Heart left ventricle (tissue), 16 donors: ENCODE data around the gene PCAT6. TPM values are rescaled to one million over a fixed set of nuclear protein-coding genes. Genes with fewer than 3 reads are reported as not detected.

Experiments
- ATAC-seq, 4 donors: fragments of 200-7000 bp; cut with Tn5 transposase; one replicate each; pipeline ENCODE4 v1.9.1; 2020 to 2022; ENCODE audit warnings: moderate library complexity in 4 of 4, mild to moderate bottlenecking in 3 of 4, moderate number of reproducible peaks in 1 of 4
- DNase-seq, 5 donors: peaks; one replicate each; pipeline ENCODE4 v3.0.0-alpha.2; 2020
- H3K27ac ChIP-seq, 12 donors: fragments of 200-600 bp; sonication (generic) in 4 of 12; one replicate each; pipeline versions ENCODE4 v1.5.0 to v1.8.0; 2016 to 2022; ENCODE audit warnings: mild to moderate bottlenecking in 2 of 12
- H3K27me3 ChIP-seq, 9 donors: fragments of 200-600 bp; sonication (generic) in 2 of 9; one replicate each; pipeline versions ENCODE4 v1.5.1 to v1.8.0; 2016 to 2022; ENCODE audit warnings: mild to moderate bottlenecking in 3 of 9
- H3K36me3 ChIP-seq, 9 donors: fragments of 200-600 bp; sonication (generic) in 2 of 9; one replicate each; pipeline versions ENCODE4 v1.5.0 to v1.8.0; 2018 to 2022; ENCODE audit warnings: mild to moderate bottlenecking in 2 of 9
- H3K4me1 ChIP-seq, 12 donors: fragments of 200-600 bp; sonication (generic) in 4 of 12; one replicate each; pipeline versions ENCODE4 v1.5.0 to v1.8.0; 2016 to 2022; ENCODE audit warnings: mild to moderate bottlenecking in 3 of 12
- H3K4me3 ChIP-seq, 12 donors: fragments of 200-600 bp; sonication (generic) in 4 of 12; one replicate each; pipeline versions ENCODE4 v1.5.0 to v1.8.0; 2017 to 2022; ENCODE audit warnings: mild to moderate bottlenecking in 9 of 12, moderate library complexity in 4 of 12
- H3K9me3 ChIP-seq, 12 donors: fragments of 200-600 bp; sonication (generic) in 4 of 12; one replicate each; pipeline versions ENCODE4 v1.5.0 to v1.8.0; 2016 to 2022; ENCODE audit warnings: mild to moderate bottlenecking in 1 of 12
- POLR2A ChIP-seq, 2 donors: fragments of 450-650 bp; IDR thresholded peaks; one replicate each; pipeline ENCODE4 v1.6.1; 2017; ENCODE audit warnings: antibody characterized with exemption in 2 of 2, mild to moderate bottlenecking in 2 of 2, moderate library complexity in 2 of 2
- WGBS, 4 donors: extraction: QIAGEN DNeasy Blood & Tissue Kit in 2 of 4; methylation state at CpG; one replicate each; pipeline versions ENCODE4 v1.1.5 to v1.1.7; 2013 to 2018; 5-methylcytosine and 5-hydroxymethylcytosine counted together
- intact Hi-C, 10 donors: fragments of 100-400 bp; cut with DNase I; formaldehyde crosslinking; loops; one replicate each; pipeline versions ENCODE4 v1.11.1 to v1.14.2; 2022
- polyA plus RNA-seq, 2 donors: library from polyadenylated mRNA; stranded (reverse); fragments of 200-250 nt; gene quantifications; one replicate each; pipeline ENCODE4 v1.2.3, GENCODE V29; 2013
- total RNA-seq, 9 donors: library from RNA; depleted of rRNA in 2 of 9; stranded (reverse); fragments of >200 nt in 2 of 9; fragmentation: NEBNext Ultra II Directional in 3 of 9; extraction: Animal tissue kit (Norgen Biotek cat#: 25700) in 3 of 9; gene quantifications; one replicate each; pipeline versions ENCODE4 v1.1.0 to v1.2.4, GENCODE V29; 2016 to 2023
- TF ChIP-seq, protein P1 (sequence below), 12 donors: fragments of 200-600 bp; sonication (generic) in 4 of 12; IDR thresholded peaks; one replicate each; pipeline versions ENCODE4 v1.5.0 to v1.8.0; 2018 to 2022; ENCODE audit warnings: antibody characterized with exemption in 12 of 12, mild to moderate bottlenecking in 5 of 12
- donor health status: ischemic (EF 13 %, LVEDD 7.1; RV severe dilation, severe dysfunction).
- donor health status: healthy with polysubstance abuse.
- donor health status: DM: no; HTN: yes; CAD: no.
- donor health status: DM: no; HTN: no; CAD: no.
- donor health status: ischemic (EF 25% LVEDD 6.9; RV normal size, moderate dysfunction).
- donor health status: ischemic (EF 25% LVEDD 5.7; RV mildly dilated, moderate dysfunction).
- donor health status: healthy.
- donor health status: DM: yes; HTN: yes; CAD: no.
- donor health status: ischemic (EF 35%, LVEDD 5.7; RV mildly dilated, moderate dysfunction).
- donor health status: nonischemic (EF 11% LVEDD 7.7; RV severe dilation, severe dysfunction).
- donor health status: DM: yes; HTN: yes; CAD: no.
- donor health status: PGD.
- donor health status: ischemic (EF 29% LVEDD 5.4; RV normal size, mild dysfunction).
- donor health status: nonischemic (EF 23%, LVEDD 6.1; RV moderate dilation, normal function).

Gene PCAT6
- total and polyA plus RNA-seq, 11 donors: 0.39 to 2.5 (median 1.0) TPM; not detected in 1

DNA sequence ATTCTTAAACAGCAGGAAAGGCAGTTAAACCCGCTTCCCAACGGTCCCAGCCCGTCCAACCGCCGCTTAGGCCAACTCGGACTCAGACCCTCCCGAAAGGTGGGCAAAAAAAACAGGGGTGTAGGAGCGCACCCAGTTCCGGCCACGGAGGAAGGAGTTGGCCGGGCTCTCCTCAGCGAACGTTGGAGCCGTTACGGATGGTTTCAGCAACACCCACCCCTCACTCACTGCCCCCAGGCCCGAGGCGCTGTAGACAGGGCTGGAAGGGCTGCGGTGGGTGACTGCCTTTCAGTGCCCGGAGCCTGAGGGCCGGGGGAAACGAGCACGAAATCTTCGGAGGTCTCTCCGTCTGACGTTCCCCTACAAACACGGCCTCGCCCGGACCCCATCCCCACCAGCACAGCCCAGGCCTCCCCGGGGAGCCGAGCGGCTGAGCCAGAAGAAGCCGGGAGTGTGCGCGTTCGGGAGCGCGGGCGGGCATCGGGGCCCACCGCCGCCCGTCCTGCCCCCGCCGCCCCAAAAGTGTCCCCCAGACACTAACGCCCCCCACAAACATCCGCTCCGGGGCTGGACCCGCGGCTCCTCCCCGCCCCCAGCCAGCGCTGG is 3.8 kb upstream of the PCAT6 start:
- ATAC-seq: no peak
- 0 to 1% (median 1%) methylated on average over 17 to 51 of the region's 51 CpGs for WGBS, 4 donors
- H3K9me3 ChIP-seq: no peaks in the 10 kb centered on the region

DNA sequence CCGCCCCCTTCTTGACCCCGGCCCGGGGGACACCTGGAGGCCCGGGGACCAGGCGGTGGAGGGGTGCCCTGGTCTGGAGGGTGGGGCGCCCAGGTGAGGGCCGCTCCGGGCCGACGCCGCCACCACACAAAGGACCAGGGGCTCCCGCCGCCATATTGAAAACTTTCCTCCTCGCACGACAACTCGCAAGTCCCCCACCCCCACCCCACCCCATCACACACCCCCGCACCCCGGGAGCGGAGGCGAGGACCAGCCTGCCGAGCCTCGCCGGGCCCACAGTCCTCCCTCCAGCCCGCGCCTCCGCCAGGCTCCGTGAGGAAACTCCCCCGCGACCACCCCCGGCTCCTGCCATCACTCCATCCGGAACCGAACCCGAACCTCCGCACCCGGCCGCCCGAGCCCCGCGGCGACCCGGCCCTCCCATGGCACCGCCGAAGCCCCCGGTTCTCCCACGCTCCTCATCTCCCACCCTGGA is 3.3 kb upstream of the PCAT6 start:
- no peak for TF ChIP-seq POLR2A (IDR thresholded peaks at IDR 0.05)
- peak overlapping the region in 11 of 12 donors; percentile 70 to 91 (median 81) for H3K27ac ChIP-seq
- intact Hi-C loops: no loop called here
- H3K9me3 ChIP-seq: no peaks in the 10 kb centered on the region
- WGBS, 4 donors: 1% methylated on average over 24 to 45 of the region's 45 CpGs
- H3K4me3 ChIP-seq: peak overlapping the region; percentile 73 to 99 (median 96)
- peaks cover 0 to 64% (median 24%) of the 10 kb centered on the region in 12 donors for H3K4me1 ChIP-seq
- H3K36me3 ChIP-seq: no peaks in the 10 kb centered on the region
- no peaks in the 10 kb centered on the region for H3K27me3 ChIP-seq
- ATAC-seq: peak in 2 of 4 donors; percentile 2 to 20
- DNase-seq: peak in 2 of 5 donors; percentile 20 to 37

More for the DNA sequence above, 3.8 kb upstream of the PCAT6 start:
- Histone ChIP-seq H3K4me1 (peaks cover 0 to 66% (median 24%) of the 10 kb centered on the region in 12 donors), H3K27me3 (no peaks in the 10 kb centered on the region), H3K27ac (peak overlapping the region in 10 of 12 donors; percentile 21 to 91 (median 84)), H3K36me3 (no peaks in the 10 kb centered on the region), H3K4me3 (peak overlapping the region; percentile 73 to 99 (median 96))
- peak in 2 of 5 donors; percentile 23 to 25 for DNase-seq
- intact Hi-C loops: no loop called here
- TF ChIP-seq, protein P1, sequence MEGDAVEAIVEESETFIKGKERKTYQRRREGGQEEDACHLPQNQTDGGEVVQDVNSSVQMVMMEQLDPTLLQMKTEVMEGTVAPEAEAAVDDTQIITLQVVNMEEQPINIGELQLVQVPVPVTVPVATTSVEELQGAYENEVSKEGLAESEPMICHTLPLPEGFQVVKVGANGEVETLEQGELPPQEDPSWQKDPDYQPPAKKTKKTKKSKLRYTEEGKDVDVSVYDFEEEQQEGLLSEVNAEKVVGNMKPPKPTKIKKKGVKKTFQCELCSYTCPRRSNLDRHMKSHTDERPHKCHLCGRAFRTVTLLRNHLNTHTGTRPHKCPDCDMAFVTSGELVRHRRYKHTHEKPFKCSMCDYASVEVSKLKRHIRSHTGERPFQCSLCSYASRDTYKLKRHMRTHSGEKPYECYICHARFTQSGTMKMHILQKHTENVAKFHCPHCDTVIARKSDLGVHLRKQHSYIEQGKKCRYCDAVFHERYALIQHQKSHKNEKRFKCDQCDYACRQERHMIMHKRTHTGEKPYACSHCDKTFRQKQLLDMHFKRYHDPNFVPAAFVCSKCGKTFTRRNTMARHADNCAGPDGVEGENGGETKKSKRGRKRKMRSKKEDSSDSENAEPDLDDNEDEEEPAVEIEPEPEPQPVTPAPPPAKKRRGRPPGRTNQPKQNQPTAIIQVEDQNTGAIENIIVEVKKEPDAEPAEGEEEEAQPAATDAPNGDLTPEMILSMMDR (IDR thresholded peaks at IDR 0.05): no peak
- no peak for TF ChIP-seq POLR2A (IDR thresholded peaks at IDR 0.05)

DNA sequence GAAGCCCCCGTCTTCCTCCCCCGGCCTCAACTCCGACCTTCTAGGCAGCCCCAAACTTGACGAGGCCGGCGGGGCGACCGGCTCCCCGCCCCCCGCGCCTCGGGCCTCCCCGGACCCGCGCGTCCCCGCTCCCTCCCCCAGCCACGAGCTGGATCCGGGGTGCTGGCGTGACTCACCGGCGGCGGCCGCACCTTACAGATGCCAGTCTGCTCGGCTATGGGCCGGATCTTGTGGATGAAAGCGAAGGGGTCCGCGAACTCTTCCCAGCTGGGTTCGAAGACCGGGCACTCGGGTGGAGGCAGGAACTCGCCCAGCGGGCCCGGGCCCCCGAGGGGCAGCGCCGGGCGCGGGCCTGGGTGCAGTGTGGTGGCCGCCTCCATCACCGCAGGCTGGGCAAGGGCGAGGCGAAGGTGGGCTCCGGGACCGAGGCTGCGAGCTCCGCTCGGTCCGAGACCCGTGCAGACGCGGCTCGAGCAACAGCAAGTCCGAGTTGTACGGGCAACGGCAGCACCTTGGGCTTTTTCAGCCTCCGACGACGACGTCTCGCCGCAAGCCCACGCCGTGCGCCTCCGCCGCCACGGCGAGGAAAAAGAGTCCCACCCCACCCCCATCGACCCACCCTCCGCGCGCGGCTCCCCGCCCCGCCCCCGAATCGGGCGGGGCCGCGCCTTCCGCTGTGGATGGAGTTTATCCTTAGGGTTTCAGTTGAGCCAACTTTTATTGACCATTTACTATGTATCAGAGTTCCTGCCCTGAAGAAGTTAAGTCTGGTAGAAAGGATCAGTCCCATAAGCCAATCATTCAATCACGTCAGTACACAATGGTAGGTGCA is 2.6 kb upstream of the PCAT6 start, which contains the start of gene KDM5B:
Gene KDM5B, minus strand, starts transcription at position 496 of the 832 bp plus-strand sequence. Its CDS starts 116 bp downstream, at position 380.
- WGBS, 4 donors: 0 to 1% (median 1%) methylated on average over 23 to 84 of the region's 84 CpGs
- intact Hi-C loops: loop anchor here in 1 of 10 donors (2.0 kb wide), 1 partner anchor 81 kb away; the partner anchor contains the start of gene RABIF
- peaks cover 0 to 57% (median 22%) of the 10 kb centered on the region in 12 donors for H3K4me1 ChIP-seq
- TF ChIP-seq, protein P1 (IDR thresholded peaks at IDR 0.05): no peak
- TF ChIP-seq POLR2A (IDR thresholded peaks at IDR 0.05): peak in 1 of 2 donors; percentile 73
- ATAC-seq (peak in 3 of 4 donors; percentile 39 to 59 (median 41)), DNase-seq (peak; percentile 74 to 90 (median 80))
- H3K36me3 ChIP-seq: no peaks in the 10 kb centered on the region
- H3K9me3 ChIP-seq: no peaks in the 10 kb centered on the region
- H3K4me3 ChIP-seq: peak within 1 kb of the TSS; percentile 73 to 99 (median 96)
- peak within 1 kb of the TSS; percentile 15 to 91 (median 81) for H3K27ac ChIP-seq
- no peaks in the 10 kb centered on the region for H3K27me3 ChIP-seq

DNA sequence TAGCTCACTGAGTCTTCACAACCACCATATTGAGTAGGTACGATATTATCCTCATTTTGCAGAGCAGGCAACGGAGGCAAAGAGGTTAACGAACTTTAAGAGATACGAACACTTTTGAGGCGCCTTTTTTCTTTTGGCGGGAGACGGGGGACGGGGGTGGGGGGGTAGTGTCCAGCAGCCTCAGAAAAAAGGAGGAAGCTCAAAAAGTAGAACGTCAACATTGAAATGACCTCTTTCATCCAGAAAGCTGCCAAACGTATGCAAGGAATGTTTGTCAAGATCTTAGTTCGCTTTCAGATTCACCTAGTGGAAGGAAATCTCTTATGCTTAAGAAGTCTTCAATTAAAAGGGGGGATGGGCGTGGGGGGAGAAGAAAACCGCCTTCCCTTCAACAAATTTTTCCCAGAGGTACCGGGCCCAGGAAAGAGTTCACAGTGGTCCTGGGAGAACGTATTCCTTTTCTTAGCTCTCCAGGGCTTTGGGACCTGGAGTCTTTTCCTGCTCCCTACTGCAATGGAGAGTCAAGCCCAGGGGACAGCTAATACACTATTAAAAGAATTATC is 1.1 kb upstream of the PCAT6 start:
- 66 to 72% (median 69%) methylated on average over 15 of the region's 15 CpGs for WGBS, 4 donors
- H3K4me3 ChIP-seq: peak overlapping the region in 10 of 12 donors; percentile 69 to 89 (median 77)
- peak overlapping the region in 10 of 12 donors; percentile 67 to 91 (median 82) for H3K27ac ChIP-seq
- ATAC-seq (no peak), DNase-seq (no peak)
- no peaks in the 10 kb centered on the region for H3K9me3 ChIP-seq
- TF ChIP-seq, protein P1 (IDR thresholded peaks at IDR 0.05): no peak
- peaks cover 0 to 49% (median 20%) of the 10 kb centered on the region in 12 donors for H3K4me1 ChIP-seq
- no peaks in the 10 kb centered on the region for H3K27me3 ChIP-seq
- H3K36me3 ChIP-seq: no peaks in the 10 kb centered on the region
- intact Hi-C loops: loop anchor here in 7 of 10 donors (2.0 to 5.0 kb wide), 6 partner anchors 48 to 148 kb away; partner anchors contain the start of genes RABIF (in 5 of the 7) and ADIPOR1 (in 1 of the 7)
